ENCODE measurements around the gene FKBP5. TPM values are rescaled to one million over a fixed set of nuclear protein-coding genes. Genes with fewer than 3 reads are reported as not detected.
"Not testable (repeated sequence)": the region's sequence is repeated elsewhere in the genome, so short reads cannot be mapped to it uniquely, and the experiment has no call there.

Gene FKBP5
- total RNA-seq, 1 donor from 2014 or later: 22.5 TPM

DNA sequence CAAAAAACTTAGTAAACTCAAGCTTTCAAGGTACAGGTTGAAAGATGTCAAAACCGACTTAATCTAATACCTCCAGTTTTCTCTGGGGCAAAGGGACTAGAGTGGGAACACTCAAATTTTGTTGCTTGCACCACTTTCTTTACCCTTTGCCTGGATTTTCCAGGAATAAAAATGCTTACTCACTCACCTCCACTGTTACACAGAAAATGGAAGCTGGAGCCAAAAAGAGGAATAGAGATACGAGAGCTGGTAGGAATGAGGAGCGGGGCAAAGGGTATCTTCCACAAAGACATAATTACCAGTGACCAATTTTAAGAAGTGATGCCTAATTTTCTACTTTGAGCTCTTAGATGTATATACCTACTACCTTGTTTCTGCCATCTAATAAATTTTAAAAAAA lies 96.5 kb downstream of the FKBP5 start:
- no peak for DNase-seq (ENCODE audit: extremely low read depth, low read depth, low spot score)

DNA sequence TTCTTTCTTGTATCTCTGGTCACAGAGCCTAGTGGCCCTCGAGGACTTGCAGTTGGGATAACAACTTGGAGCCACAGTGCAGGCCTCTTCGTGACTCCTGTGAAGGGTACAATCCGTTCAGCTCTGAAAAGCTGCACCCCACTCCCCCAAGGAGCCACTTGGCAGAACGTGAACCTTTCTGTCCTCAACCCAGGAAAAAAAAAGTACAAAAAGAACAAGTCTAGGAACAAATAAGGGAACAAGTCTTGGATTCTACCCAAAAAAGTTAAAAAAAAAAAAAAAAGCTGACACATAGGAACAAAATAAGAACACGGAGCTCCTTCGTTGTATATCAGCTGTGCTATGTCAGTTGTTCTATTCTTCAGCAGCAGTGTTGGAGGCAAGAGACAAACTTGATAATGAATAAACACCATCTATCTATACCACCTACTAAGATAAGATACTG lies 98.1 kb downstream of the FKBP5 start:
- no peak for DNase-seq (ENCODE audit: extremely low read depth, low read depth, low spot score)

DNA sequence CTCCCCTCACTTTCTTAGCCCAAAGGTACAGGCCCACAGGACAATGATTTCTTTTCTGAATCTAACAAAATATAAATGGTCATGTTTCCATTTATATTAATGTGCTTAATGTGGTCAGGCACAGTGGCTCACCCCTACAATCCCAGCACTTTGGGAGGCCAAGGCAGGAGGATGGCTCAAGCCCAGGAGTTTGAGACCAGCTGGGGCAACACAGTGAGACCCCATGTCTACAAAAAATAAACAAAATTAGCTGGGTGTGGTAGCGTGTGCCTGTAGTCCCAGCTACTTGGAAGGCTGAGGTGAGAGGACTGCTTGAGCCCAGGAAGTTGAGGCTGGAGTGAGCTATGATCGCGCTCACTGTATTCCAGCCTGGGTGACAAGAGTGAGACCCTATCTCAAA lies 98.8 kb downstream of the FKBP5 start:
- no peak for DNase-seq (ENCODE audit: extremely low read depth, low read depth, low spot score)

DNA sequence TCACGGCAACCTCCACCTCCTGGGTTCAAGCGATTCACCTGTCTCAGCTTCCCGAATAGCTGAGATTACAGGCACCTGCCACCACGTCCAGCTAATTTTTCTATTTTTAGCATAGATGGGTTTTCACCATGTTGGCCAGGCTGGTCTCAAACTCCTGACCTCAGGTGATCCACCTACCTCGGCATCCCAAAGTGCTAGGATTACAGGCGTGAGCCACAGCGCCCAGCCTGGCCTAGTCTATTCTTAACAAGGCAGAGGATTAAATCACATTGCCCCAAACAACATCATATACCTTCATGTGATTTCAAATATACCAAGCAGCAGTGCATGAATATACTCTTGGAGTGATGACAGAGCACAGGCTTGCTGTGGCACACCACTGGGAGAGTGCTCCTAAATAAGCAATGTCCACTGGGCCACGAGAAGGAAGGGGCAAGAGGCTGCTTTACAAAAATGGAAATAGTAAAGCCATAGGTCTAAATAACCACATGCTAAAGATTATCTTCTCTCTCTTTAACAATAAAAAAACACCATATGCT lies 99.4 kb downstream of the FKBP5 start:
- no peak for DNase-seq (ENCODE audit: extremely low read depth, low read depth, low spot score)

DNA sequence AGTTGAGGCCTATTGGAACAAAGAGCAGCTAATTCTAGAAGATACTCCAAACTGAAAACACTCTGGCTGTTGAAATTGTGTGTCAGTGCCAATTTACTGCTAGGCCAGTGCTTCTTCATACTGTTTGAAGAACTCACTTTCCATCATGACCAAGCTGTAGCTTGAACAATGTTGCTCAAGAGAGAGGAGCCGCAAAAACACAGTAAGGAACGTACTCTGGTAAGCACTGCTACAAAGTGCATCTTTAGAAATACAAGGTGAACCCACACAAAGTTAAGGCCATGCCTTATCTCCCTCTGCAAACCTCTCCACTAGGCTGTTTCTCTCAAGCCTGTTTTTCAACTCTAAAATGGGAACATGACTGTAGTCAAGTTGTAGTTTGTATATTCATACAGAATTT lies 101.5 kb downstream of the FKBP5 start:
- DNase-seq (ENCODE audit: extremely low read depth, low read depth, low spot score): no peak

DNA sequence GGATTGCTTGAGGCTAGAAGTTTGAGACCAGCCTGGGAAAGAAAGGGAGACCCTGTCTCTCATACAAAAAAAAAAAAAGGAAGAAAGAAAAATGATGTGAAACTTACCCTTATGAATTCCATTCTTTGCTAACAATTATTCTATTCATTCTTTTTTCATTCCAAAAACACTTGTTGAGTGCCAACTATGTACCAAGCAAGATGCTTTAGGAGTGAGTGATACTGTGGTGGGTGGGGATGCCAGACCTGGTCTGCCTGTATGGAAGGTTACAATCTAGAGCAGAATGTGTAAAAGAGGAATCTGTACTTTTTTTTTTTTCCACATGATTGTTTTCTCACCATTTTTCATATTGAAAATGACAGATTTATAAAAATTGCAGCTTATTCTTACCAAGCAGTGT lies 102.2 kb downstream of the FKBP5 start:
- no peak for DNase-seq (ENCODE audit: extremely low read depth, low read depth, low spot score)

DNA sequence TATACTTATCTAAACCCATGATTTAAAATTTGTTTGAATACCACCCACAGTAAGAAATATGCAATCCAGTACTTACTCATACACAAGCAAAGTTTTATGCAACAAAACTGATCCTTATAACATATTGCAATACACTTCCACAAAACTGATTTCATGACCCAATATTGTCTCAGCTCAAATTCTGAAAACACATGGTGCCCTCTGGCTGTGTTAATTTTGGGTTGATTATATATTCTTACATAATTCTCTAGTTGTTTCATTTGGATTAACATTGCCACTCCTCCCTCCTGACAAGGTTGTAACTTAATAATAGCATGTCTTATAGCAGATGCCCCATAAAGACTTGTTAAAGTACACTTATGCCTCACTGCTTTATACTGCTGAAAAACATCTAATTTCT lies 103.1 kb downstream of the FKBP5 start:
- DNase-seq (ENCODE audit: extremely low read depth, low read depth, low spot score): no peak

DNA sequence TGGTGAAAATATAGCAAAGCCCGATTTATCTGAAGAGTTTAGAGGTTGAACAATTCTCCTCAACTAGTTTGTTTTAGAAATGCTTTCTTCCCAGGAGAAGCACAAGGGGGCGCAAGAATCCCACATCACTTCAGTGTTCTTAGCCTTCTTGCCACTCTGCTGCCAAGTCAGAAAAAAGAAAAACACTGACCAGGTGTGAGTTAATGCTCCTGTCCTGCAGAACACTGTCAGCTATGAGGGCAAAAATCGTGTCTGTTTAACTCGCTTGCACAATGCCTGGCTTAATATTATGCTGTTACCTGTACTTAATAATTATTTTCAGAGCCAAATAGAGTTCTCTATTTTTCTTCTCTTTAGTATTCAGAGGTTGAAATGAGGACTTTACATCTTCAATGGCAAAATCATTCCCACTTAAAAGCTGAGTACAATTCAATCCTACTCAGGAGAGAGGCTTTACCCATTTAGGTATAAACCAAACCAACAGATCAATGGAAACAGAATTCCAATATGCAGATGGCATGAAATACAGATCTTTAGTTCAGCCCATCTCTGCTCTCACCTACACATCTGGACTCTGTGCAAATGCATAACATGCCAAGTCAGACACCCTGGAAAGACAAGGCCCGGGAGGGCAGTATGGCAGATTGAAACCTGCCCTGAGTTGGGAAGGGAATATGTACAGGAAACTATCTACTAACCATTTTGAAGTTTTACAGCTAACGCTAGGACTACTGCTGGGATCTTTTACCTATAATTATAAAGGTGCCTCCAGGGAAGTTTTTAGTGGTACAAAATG lies 104.6 kb downstream of the FKBP5 start:
- DNase-seq (ENCODE audit: extremely low read depth, low read depth, low spot score): no peak

DNA sequence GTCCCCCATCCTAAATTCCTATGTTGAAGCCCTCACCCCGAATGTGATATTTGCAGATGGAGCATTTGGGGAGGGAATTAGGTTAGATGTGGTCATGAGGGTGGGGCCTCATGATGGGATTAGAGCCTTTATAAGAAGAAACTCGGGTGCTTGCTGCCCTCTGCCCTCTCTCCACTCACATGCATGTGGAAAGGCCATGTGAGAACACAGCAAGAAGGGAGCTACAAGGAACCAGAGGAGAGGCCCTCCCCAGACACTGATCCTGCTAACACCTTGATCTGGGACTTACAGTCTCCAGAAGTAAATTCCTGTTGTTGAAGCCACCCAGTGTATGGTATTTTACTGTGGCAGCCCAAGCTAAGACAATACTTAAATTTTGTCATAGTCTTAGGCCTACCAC lies 106.4 kb downstream of the FKBP5 start:
- no peak for DNase-seq (ENCODE audit: extremely low read depth, low read depth, low spot score)

DNA sequence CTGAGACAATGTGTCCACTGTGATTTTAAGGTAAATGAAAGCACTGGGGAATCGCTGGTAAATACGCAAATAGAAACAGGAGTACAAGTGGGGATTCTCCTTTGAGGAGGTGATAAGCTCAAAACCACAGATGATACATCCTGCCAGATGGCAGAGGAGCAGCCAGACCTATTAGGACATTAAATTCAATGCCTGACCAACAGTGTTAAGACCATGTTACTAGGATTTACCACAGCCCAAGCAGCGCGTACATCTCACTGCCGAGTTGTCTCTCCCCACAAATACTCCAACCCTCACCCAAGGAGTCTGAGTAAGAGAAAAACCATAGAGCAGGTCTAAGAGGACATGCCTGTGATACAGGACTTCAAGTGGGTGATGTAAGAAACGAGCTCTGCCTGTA lies 107.1 kb downstream of the FKBP5 start:
- DNase-seq (ENCODE audit: extremely low read depth, low read depth, low spot score): no peak

DNA sequence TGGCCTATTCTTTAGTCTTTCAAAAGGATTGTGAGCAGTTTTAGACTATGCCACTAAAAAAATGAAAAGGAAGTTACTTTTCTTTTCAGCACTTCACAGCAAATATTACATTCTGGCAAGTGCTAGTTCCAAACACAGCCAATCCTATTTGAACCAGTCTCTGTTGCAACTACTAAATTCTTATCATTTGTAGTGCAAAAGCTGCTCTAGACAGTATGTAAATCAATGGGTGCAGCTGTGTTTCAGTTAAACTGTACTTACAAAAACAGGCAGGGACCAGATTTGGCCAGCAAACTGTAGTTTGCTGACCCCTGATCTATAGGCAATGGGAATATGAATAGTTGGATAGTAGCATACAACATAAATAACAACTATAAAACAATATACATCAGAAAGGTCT lies 107.9 kb downstream of the FKBP5 start:
- no peak for DNase-seq (ENCODE audit: extremely low read depth, low read depth, low spot score)

DNA sequence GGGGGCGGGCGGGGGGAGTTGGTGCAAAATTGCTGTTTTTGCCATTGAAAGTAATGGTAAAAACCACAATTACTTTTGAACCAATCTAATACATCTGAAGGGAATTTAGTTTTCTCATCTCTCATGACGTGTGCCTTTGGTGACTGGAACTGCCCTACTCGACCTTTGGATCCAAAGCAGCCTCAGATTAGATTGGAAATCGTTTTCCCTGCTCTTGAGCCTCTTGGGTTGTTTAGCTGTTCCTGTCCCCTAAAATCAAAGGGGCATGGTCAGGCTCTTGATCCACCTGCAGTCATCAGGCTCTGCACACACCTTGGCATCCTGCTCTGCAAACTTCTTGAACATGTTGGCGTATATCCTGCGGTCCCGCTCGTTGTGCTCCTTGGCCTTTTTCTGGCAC lies 112.0 kb downstream of the FKBP5 start:
- DNase-seq (ENCODE audit: extremely low read depth, low read depth, low spot score): no peak

DNA sequence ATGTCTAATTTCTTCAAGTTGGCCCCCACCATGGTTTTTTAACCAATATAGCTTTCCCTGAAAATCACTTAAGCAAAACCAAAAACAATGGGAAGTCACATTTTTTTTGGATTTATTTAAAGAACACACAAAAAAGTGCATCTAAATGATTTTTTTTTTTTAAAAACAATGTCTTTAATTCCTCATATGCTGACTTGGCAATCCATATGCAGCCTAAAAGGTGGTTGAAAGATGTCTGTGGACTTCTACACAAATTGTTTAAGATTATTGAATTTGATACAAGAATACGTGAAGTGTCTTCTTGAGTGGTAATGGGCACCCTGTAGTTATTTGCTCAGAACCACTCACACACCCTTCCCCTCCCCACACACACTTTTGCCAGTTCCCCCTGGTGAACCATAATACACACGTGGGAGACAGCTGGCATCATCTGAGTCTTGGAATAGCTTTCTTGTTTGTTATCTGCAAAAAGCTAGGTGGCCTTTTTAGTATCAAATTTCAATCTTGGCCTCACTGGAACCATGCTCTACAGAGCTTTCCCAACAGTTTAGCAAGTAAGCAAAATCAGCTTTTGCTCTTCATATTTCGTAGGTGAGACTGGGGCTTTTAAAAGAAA lies 115.1 kb downstream of the FKBP5 start:
- no peak for DNase-seq (ENCODE audit: extremely low read depth, low read depth, low spot score)

DNA sequence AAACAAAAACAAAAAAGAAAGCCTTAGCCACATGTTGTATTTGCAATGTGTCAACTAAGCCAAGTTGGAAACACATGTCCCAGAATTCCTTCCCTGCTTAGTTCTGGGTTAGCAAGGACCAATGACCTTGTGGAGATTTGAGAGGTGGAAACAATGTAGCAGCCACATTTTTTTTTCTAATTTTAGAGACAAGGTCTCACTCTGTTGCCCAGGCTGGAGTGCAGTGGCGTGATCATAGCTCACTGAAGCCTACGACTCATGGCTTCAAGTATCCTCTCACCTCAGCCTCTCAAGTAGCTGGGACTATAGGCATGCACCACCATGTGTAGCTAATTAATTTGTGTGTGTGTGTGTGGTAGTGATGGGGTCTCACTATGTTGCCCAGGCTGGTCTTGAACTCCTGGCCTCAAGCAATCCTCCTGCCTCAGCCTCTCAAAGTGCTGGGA lies 117.8 kb downstream of the FKBP5 start:
- DNase-seq (ENCODE audit: extremely low read depth, low read depth, low spot score): not testable (repeated sequence)

DNA sequence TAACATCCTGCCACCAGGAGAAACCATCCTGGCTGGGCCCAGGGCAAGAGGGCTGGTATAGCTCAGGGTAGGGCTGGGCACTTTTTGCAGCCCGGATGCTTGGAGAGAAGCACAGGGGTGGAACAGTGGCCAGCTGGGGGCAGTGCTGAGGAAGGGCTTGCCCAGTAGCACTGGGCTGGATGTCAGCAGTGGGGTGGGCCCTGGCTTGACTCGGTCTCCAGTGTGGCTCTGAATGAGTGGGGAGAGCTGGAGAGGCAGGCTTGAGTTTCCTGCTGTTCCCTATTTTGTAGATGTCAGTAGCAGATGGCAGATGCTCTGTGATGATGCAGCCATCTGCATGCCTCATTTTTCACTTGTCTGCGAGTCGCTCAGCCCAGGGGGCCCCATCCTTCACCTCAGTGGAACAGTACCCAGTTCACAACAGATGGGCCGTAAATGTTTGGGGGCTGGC lies 119.7 kb downstream of the FKBP5 start:
- DNase-seq (ENCODE audit: extremely low read depth, low read depth, low spot score): no peak

DNA sequence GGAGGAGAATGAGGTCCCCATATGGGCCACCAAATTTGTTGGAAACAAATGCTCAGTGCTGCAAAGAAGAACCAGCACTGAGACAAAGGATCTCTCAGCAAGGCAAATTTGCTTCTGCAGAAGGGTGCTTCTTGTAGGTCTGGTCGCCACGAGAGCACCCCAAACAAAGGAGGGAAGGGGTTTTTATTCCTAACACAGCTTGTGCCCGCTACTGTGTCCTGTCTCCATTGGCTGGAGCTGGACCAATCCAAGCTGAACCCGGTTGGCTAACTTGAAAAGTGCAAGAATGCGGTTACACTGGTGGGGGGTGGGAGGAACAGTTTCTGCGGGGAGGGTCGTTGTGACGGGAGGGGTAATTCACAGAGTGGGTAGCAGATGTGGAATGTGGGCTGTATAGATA lies 121.9 kb downstream of the FKBP5 start:
- DNase-seq (ENCODE audit: extremely low read depth, low read depth, low spot score): no peak

DNA sequence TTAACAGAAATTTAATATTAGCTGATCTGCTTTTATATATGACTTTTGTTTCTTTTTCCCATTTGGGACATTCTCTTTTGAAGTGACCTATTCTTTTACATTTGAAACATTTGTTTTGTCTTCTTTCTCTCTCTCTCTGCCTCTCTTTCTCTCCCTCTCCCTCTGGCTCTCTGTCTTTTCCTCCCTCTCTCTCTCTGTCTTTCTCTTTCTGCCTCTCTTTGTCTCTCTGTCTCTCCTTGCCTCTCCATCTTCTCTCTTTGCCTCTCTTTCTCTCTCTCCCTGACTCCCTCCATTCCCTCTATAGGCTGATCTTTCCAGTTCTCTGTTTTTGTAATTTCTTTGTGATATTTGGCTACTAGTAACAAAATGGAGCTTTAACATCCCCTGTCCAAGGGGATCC lies 124.0 kb downstream of the FKBP5 start:
- no peak for DNase-seq (ENCODE audit: extremely low read depth, low read depth, low spot score)

DNA sequence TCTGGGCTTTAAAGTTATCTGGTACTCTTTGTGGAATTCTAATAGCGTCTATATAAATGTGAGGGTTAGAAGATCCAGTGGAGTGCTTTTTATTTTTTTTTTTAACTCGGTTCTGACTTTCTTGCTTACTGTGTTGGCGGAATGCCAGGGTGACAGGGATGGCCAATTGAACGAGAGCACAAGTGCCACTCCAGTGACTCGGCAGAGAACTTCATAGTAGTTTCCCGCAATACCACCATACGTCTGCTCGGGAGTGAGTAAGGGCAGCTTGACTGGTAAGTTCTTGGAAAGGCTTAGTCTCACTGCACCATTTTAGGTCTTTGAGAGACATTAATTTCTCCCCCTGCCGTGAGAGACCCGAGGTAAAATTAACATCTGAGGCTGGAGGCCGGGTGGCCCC lies 126.7 kb downstream of the FKBP5 start:
- no peak for DNase-seq (ENCODE audit: extremely low read depth, low read depth, low spot score)

DNA sequence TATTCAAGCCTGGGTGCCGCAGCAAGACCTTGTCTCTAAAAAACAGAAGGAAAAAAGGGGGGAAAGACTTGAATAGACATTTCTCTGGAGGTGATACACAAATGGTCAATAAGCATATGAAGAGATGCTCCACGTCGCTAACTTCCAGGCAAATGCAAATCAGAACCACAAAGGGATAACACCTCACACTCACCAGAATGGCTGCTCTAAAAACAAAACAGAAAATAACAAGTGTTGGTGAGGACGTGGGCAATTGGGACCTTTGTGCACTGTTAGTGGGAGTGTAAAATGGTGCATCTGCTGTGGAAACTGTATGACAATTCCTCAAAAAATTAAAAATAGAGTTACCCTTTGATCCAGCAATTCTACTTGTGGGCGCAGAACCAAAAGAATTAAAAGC lies 127.6 kb downstream of the FKBP5 start:
- DNase-seq (ENCODE audit: extremely low read depth, low read depth, low spot score): no peak

DNA sequence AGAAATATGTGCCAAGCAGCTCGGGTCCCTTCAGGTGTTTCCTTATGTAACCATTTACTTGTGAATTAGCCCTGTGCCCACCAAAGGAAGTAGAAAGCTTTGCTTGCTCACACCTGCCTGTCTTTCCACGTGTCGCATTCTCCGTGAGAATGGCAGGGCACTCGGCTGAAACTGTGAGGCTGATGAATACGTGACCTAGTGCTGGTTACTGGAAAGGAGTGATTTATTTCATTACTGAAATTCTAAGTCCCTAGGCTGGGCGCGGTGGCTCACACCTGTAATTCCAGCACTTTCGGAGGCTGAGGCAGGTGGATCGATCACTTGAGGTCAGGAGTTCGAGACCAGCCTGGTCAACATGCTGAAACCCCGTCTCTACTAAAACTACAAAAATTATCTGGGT lies 130.1 kb downstream of the FKBP5 start:
- no peak for DNase-seq (ENCODE audit: extremely low read depth, low read depth, low spot score)

DNA sequence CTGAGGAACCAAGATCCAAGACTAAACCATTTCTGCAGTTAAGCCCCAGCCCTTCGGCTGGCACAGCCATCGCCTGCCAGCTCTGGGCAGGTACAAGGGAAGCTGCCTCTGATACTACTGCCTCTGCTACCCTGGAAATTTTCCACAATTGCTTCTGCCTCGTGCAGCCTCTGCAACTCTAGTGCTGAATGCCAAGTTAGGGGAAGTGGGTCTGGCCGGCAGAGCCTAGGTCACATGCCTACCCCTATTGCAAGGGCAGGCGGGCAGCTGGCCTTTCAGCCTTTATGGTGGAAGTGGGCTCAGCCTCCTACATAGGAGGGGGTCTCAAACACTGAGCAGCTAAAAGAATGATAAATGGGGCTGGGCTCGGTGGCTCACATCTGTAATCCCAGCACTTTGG lies 131.5 kb downstream of the FKBP5 start:
- no peak for DNase-seq (ENCODE audit: extremely low read depth, low read depth, low spot score)

DNA sequence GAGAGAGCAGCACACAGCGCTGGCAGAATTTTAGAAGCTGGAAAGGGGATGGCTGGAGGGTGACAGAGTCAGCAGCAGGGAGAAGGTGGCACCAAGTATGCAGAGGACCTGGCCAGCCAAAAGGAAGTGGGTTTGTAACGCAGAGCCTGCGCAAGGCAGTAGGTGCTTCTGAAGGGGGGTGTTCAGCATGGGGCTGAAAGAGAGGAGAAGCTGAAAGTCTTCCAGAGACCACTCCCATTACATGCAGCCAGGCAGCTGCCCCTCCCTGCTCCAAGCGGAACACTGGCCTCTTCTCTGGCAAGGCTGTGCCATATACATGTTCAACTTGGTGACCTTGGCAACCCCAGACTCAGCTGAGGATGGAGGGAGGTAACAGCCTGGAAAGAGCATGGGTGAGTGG lies 133.9 kb downstream of the FKBP5 start:
- no peak for DNase-seq (ENCODE audit: extremely low read depth, low read depth, low spot score)
